Skeletal muscle cell (primary cell): ENCODE results near the gene EEF1AKMT2.

Source experiments
- DNase-seq: peaks from one replicate; pipeline ENCODE4 v3.0.0-alpha.2; 2010; ENCODE audit warnings: low read depth
- H3K4me3 ChIP-seq: 2 replicates; pipeline ENCODE4 v1.5.1; 2011; ENCODE audit warnings: low read depth, mild to moderate bottlenecking, control low read depth, low read length, moderate library complexity

The EEF1AKMT2 gene

DNA sequence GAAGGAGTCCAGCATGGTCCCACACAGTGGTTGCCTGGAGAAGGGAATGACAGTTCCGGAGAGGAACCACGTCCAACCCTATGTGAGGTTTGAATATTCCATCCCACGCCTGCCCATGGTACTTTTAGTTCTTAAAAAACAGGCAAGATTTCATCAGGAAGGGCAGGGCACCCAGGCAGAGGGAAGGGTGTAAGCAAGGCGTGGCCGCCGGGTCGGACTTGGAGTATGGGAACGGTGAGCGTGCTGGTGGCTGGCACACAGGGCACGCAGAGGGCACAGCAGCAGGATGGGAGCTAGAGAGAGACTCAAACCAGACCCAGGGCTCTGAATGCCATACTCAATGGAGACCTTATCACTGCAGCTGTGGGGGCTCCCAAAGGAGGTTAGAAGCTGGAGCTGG lies 81.8 kb downstream of the EEF1AKMT2 start:
- H3K4me3 ChIP-seq: no peak overlapping the region
- DNase-seq: no peak

DNA sequence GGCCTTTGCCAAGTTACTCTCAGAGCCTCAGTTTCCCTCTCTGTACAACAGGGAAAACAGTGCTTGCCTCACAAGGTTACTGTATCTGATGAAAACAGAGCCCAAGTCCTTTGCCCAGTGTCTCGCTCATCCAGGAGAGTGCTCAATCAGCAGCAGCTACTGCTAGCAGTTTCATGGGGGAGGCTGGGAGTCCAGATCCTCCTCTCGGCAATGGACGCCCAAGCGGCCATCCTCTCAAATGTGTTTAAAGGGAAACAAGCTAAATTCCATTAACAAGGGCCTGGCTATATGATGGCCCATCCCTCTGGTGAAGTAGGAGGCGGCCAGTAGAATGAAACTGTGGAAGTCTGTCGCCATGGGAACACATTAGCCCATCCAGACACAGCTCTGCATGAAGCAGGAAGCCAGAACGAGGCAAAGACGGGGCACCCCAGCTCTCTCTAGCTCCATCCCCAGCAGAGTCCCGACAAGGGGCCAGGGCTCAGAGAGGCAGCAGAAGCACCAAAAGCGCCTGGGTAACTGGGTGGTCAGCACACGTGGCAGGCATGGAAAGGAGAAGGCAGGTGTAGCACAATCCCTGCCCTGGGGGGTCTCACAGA lies 82.7 kb downstream of the EEF1AKMT2 start:
- DNase-seq: no peak
- H3K4me3 ChIP-seq: no peak overlapping the region

DNA sequence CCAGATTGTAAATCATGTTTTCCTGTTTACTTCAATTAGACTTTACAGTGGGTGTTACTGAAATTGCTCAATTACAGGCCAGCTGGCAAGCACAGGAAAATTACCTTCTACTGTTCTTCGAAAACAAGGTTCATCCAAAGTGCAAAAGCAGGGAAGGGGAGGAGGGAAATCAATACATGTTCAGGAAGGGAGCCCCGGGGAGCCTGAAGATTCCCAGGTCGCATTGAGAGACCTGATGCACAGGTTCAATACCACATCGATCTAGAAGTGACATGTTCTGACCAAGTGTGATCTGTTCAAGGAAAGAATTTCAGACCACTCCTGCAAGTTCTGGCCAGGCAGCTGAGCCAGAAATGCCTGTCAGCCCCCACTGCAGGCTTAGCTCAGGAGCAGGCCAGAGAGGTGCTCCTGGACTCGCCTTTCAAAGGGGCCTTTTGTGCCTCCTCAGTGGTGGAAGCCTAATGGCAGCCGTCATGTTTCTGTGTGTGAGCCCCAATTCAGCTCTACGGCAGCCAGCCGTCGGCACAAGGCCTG lies 83.4 kb downstream of the EEF1AKMT2 start:
- DNase-seq: no peak
- no peak overlapping the region for H3K4me3 ChIP-seq
